Stimulated activated CD4-positive, alpha-beta T cell treated with anti-CD3 and anti-CD28 coated beads, Interleukin-2, amount 100 ng/mL, for 24 hours (primary cell): Measurements from ENCODE around the gene RFC2.
"Not testable (repeated sequence)": the region's sequence is repeated elsewhere in the genome, so short reads cannot be mapped to it uniquely, and the experiment has no call there.

ENCODE experiments used
- DNase-seq, 2 donors: peaks; one replicate each; pipeline ENCODE4 v3.0.0-alpha.2; 2020

Gene RFC2

DNA sequence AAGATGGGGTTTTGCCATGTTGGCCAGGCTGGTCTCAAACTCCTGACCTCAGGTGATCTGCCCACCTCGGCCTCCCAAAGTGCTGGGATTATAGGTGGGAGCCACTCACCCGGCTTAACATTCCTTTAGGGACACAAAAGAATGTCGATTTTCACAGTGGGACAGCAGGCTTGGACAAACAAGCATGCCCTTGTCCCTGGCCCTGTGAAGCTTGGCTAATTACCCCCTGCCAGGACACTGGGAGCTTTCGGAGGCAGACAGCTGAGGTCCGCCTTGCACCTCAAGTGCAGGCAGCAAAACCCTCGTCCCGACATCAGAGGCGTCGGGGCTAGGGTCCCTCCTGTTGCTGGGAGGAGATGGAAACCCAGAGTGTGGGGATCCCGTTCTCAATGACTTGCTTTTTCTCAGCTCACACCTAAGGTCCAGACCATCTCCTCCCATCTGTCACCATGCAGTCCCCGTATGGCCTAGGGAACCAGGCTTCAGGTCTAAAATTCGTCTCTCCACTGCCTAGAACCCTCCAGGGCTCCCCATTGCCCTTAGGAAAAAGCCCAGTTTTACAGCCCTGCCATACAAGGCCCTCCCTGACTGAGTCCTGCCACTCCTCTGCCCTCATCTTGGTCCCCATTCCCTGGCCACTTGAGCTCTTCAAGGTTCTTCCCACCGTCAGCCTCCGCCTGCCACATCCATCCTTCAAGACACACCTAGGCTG is 28.7 kb upstream of the RFC2 start:
- DNase-seq, result no peak

DNA sequence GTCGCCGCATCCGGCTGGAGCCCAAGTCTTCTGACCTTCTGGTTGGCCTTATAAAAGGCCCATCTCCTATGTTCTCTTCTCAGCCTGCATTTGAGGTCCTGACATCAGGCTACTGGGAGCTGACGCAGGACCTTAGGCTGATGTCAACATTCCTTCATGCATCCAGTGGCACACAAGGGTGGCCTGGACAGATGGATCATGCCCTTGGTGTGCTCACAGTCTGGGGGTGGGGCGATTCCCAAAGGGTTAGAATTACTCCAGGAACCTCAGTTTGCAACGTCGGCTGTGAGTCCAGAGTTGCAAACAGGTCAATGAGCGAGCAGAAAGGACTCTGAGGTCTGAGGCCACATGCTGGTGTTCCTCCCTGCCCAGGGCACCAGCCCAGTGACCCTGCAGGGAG is 26.8 kb upstream of the RFC2 start:
- DNase-seq, result no peak

DNA sequence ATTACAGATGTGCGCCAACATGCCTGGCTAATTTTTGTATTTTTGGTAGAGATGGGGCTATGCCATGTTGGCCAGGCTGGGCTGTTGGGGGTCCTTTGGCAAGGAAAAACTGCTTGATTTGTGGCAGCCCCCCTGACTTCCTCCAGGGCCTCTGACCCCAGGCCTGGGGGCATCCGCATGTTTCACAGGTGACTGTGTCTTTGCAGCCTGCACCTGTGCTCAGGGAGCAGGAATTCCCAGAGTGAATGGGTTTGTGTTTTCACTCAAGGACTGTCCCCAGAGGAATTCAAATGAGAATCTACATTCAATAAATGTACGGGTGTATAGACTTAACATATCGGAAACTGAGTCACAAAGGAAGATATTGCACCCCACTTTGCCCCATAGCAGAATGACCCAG is 23.4 kb upstream of the RFC2 start:
- no peak for DNase-seq

DNA sequence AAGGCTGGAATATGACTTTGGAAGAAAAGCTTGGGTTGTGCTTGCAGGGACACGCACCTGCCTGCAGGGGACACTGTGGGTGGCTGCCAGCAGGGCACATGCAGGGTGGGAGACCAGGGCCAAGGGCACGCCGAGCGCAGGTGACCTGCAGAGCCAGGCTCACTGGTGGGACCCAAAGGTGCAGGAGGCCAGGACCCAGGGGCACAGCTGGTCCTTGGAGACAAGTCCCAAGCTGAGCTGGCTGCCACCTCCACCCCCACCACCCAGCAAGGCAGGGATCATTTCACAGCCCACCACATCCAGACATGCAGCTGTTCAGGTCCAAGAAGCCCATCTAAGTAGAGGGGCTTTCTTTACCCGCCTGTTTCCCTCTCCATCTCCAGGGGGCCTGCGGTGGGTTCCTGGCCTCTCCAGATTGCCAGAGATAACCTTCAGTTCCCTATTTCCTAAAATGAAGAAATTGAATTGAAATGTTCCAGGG is 21.2 kb upstream of the RFC2 start:
- no peak for DNase-seq

DNA sequence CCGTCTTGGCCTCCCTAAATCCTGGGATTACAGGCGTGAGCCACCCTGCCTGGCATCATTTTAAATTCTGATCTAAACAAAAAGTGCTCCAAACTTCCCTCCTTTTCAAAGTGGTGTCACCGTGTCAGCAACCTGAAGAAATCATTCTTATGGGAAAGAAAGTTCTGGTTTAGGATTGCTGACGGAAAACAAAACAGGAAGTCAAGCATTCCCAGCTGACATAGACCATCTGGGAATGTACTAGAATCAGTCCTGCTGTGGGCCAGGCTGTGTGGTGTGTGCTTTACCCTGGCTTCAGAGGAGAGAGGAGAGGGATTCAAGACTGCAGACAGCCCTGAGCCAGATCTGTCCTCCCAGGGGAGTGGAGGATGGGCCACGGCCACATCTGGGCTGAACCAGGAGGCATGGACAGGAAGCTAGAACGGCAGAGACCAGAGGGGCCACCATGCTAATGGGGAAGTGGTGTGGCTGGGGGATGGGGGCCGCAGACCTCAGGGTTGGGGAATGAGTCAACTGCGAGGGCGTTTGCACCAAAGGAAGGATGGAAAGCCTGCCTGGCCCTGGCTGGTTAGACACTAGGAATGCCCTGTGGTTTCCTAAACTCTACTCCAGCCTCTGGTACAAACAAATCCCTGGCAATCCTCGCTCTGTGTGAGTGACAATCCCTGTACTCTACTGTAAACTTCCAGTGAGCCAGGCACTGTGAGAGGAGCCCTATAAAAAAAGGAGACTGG is 18.3 kb upstream of the RFC2 start:
- DNase-seq, result peak in 1 of 2 donors; percentile 27

DNA sequence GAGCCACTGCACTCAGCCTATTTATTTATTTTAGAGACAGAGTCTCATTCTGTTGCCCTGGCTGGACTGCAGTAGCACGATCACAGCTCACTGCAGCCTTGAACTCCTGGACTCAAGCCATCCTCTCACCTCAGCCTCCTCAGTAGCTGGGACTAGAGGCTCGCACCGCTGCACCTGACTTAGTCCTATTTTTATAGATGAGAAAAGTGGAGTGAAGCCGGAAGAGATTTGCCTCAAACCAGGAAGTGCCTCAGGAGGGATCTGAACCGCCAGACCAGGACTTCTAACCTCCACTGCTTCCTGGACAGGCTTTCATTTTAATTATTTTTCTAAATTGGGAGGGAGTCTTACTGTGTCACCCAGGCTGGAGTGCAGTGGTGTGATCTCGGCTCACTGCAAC is 17.5 kb upstream of the RFC2 start:
- no peak for DNase-seq

DNA sequence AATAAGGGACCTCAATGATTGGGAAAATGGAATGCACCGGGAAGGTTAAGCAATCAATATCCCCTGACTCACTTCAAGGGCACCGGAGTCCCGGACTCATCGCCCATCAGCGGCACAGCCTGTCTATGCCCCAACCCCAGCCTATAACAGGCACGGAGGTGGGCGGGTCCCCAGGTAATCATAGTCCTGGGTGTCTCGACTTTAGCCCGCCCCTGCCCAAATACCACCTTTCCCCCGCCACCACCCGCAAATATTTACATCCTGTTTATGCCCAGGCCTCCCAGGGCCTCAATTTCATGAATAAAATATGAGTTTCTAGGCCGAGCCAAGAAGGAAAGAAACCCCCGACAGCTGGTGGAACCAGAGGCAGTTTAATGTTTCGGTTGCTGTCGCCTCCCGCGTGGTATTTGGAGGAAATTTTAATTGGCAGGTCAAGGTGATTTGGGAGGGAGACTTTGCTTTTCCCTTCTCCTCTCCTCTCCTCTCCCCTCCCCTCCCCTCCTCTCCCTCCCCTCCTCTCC is 15.6 kb upstream of the RFC2 start:
- peak; percentile 55 to 61 for DNase-seq

DNA sequence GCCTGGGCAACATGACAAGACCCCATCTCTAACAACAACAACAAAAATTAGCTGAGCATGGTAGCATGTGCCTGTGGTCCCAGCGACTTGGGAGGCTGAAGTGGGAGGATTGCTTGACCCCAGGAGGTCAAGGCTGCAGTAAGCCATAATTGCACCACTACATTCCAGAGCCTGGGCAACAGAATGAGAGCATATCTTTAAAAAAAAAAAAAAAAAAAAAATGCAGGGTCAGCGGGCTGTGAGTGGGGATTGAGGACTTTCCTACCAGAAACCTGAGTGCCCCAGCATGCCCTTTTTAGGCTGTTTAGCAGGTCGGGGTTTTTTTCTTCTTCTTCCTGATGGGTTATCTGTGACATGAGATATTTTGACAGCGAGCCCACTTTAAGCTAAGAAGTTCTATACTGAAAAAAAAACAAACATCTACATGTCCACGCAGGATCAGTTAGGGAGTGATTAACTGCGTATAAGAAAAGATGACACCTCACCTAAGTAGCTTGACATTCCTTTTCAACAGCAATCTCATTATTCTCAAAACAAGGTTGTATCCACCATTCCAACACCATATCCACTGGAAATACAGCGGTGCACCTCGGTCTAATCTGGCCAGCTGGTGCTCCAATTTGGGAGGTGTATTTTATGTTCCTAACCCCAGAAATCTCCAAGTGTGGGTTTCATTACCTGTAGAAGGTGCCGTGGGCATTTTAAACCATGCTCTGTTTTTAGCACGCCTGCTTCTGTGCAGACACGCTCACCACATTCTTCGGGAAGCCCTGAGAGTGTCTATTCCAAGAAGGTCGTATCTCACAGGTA is 13.8 kb upstream of the RFC2 start:
- DNase-seq, result no peak

DNA sequence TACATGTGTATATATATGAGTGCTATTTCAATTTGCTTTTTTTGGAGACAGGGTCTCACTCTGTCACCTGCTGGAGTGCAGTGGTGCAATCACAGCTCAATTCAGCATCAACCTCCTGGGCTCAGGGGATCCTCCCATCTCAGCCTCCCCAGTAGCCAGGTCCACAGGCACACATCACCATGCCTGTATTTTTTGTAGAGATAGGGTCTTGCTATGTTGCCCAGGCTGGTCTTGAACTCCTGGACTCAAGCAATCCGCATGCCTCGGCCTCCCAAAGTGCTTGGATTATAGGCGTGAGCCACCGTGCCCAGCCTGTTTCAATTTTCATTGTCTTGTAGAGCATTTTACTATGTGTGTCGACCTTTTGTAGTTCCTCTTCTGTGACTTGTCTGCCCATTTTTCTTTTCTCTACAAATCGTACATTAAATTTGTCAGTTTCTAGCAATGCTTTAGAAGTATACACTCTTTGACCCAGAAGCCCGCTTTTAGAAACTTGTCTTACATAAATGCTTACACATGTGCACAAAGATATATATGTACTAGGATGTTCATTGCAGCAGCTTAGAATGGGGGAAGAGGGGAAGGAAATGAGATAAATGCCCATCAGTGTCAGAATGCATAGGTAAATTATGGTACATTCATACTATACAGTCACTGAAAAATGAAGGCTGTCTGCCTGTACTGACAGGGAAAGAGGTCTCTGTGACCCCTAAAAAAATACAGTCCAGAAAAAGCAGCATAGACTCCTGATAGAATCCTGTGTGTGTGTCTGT is 12.2 kb upstream of the RFC2 start:
- no peak for DNase-seq

DNA sequence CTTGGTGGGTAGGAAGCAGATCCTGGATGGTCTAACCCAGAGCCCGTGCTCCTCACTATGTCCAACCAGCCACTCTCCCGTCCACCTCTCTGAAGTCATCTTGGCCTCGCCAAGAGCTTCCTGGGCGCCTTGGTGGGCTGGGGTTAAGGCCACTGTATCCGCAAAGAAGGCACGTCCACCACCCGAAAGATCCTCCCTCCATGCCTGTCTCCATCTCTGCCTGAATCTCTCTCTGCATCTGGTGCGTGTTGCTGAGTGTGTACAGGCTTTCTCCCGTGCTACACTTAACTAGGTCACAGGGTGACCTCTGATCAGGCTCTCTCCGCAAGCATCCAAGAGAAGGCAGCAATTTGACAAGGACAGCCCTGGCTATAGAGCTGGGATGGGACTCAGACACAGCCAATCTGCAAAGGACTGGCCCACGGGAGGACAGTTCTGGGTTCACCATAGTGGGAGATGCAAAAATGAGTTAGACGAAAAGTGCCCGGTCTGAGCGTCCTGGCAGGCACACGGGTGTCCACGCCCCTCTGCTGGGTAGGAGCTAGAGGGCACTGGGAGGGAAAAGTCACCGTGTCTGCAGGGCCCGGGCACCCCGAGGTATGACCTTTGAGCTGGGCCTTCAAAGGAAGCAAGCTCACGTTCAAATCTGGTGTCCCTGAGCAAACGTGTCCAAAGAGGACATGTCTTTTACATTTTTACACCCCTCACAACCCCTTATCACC is 9.4 kb upstream of the RFC2 start:
- DNase-seq, result no peak

DNA sequence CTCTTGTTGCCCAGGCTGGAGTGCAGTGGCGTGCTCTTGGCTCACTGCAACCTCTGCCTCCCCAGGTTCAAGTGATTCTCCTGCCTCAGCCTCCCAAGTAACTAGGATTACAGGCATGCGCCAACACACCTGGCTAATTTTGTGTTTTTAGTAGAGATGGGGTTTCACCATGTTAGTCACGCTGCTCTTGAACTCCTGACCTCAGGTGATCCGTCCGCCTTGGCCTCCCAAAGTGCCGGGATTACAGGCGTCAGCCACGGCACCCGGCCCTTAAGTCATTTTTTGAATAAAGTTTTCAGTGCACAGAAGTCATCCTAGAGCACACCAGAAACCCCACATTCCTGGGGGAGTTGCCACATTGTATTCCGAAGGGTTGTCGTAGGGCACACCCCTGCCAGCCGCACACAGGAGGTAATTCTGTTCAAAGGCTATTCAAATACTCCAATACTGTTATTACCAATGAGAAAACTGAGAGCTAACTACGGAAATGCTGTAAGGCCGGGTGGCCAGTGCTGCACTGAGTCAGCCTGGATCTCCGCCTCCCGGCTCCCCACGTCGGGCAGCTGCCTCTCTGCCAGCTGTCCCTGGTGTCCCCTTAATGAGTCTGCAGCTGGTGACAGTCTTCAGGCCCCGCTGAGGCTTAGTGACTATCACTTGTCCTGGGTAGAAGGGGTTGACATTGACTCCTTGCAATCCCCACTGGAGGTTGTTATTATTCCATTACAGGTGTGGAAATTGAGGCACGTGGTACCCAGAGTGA is 8.6 kb upstream of the RFC2 start:
- no peak for DNase-seq

DNA sequence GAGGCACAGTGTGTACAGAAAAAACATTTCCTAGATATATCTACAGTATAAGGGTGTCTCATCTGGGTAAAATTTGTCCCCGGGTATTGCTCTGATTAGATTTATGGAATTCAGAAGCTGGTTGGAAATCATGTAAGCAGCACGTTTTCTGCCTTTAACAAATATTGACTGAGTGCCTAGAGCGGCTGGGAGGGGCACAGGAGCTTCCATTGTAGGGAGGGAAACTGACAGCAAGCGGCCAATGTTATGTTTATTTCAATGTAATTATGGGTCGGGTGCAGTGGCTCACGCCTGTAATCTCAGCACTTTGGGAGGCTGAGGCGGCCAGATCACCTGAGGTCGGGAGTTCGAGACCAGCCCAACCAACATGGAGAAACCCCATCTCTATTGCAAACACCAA is 4.4 kb upstream of the RFC2 start:
- no peak for DNase-seq

DNA sequence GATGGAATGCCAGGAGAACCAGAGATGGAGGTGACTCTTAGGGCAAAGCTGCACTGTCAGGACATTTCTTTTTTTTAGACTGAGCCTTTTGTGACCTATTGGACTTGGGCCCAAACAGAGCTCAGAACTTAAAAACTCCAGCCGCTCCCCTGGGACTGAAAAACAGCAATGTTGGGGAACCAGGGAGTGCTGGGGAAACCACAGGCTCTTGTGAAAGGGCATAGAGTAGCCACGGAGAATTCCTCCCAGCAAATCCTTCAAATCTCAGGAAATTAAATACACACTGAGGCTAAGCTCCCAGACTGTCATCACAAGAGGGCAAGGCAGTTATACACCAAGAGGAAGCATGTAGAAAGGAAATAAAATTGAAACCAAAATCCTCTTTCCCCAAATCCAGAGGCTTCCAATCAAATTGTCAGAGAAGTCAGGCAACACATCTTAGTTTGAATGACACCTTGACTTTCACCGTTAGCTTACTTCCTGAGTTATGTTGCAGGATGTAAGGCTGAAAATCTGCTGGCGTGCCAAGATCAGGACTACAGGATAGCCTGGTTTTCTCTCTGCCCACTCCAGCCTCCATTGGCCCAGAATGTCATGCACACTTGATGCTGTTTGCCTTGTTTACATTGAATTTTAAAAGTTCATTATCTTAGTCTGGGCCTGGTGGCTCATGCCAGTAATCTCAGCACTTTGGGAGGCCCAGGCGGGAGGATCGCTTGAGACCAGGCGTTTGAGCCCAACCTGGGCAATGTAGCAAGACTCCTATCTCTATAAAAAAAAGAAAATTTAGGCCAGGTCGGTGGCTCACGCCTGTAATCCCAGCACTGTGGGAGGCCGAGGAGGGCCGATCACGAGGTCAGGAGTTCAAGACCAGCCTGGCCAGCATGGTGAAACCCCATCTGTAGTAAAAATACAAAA is 2.6 kb upstream of the RFC2 start:
- DNase-seq, result no peak

DNA sequence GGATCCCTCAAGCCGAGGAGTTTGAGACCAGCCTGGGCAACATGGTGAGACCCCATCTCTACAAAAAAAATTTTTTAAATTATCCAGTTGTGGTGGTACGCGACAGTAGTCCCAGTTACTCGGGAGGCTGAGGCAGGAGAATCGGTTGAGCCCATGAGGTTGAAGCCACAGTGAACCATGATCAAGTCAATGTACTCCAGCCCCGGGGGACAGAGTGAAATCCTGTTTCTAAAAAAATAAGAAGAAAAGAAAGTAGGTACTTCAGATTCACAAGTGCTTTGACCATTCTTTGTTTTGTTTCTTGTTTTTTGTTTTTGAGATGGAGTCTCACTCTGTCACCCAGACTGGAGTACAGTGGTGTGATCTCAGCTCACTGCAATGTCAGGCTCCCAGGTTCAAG is 1.3 kb upstream of the RFC2 start:
- not testable (repeated sequence) for DNase-seq

DNA sequence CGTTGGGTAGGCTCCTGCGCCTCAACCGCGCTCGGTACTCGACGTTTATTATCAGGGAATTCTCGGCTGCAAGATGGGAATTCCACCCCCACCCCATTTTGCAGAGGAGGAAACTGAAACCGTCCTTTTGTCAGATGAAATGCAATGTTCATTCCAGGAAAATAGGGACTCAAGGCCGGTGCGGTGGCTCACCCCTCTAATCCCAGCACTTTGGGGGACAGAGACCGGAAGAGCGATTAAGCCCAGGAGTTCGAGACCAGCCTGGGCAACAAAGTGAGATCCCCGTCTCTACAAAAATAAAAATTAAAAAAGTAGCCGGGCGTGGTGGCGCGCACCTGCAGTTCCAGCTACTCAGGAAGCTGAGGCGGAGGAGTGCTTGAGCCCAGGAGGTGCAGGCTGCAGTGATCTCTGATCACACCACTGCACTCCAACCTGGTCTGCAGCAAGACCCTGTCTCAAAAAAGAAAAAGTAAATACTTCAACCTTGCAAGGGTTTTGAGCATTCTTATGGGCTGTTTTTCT is 720 bp upstream of the RFC2 start:
- DNase-seq, result peak in 1 of 2 donors; percentile 16

DNA sequence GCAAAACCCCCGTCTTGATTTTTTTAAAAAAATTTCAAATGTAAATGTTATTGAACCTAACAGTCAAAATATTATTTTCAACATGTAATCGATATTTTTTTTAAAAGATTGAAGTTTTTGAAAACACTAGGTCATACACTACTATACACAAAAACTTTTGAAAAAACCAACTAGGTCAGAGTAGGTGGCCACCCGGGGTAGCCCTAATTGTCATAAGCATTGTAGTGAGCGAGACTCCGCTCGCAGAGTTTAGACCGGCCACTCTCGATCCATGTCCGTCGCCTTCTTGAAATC is 417 bp downstream of the RFC2 start:
- DNase-seq, result no peak

DNA sequence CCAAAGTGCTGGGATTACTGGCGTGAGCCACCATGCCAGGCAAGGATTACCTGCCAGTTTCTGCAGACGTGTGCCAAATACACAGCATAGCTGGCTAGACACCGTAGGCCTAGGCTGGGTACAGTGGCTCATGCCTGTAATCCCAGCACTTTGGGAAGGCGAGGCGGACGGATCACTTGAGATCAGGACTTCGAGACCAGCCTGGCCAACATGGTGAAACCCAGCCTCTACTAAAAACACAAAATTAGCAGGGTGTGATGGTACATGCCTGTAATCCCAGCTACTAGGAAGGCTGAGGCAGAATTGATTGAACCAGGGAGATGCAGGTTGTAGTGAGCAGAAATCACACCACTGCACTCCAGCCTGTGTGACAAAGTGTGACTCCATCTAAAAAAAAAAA is 868 bp downstream of the RFC2 start:
- DNase-seq, result no peak

DNA sequence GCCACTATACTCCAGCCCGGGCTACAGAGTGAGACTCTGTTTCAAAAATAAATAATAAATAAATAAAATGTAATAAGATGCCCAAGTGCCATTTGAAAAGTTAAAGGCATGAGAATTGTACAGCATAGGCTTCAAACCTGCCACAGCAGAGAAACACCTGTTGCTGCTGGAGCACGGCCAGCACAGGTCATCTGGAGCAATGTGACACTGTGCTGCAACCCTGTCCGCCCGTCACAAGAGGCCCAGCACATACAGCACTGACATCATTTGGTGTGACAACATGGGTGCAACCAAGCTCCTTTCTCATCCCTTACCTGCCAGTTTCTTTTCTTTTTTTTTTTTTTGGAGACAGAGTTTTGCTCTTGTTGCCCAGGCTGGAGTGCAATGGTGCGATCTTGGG is 1.3 kb downstream of the RFC2 start:
- no peak for DNase-seq

DNA sequence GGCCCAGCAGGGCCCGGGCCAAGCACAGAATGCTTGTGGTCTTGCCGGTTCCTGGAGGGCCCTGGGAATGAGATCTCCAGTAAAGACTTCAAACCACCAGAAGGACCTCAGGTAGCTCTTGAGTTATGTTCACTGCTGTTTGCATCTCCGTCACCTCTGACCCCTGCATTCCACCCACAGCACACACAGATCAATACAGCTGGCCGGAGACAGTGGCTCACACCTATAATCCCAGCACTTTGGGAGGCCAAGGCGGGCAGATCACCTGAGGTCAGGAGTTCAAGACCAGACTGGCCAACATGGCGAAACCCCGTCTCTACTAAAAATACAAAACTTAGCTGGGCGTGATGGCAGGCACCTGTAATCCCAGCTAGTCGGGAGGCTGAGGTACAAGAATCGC is 5.1 kb downstream of the RFC2 start:
- DNase-seq, result not testable (repeated sequence)

DNA sequence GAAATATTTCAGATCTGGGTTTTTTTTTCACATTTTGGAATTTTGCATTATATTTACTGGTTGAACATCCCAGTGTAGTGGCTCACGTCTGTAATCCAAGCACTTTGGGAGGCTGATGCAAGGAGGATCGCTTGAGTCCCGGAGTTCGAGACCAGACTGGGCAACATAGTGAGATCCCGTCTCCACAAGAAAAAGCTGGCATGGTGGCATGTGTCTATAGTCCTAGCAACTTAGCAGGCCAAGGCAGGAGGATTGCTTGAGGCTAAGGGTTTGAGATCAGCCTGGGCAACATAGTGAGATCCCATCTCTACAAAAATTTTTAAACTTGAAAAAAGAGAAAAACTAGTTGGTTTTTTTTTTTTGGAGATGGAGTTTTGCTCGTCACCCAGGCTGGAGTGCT is 6.0 kb downstream of the RFC2 start:
- no peak for DNase-seq
